ENCODE results near the gene GABRQ.

GRCh38 chrX:152635941-152636340 lies 1.8 kb upstream of the GABRQ start:
- TF ChIP-seq USF1 (IDR thresholded peaks at IDR 0.05) (no peak), MAX (IDR thresholded peaks at IDR 0.05) (no peak), YY1 (IDR thresholded peaks at IDR 0.05; ENCODE audit: low read depth) (no peak), CREB1 (IDR thresholded peaks at IDR 0.05; ENCODE audit: low read depth) (no peak)

Data from Ishikawa (cell line).